GM23248 (cell line): ENCODE measurements around the gene GRIPAP1.

Source experiments
- EZH2 ChIP-seq: fragments of 200-600 bp; sonication (generic); IDR thresholded peaks from 2 replicates; pipeline ENCODE4 v1.6.1; 2018; ENCODE audit warnings: antibody characterized with exemption, mild to moderate bottlenecking; ENCODE audit not compliant: insufficient read depth, poor library complexity, severe bottlenecking
- EZH2phosphoT487 ChIP-seq: fragments of 200-600 bp; sonication (generic); IDR thresholded peaks from 2 replicates; pipeline ENCODE4 v1.6.1; 2018; ENCODE audit warnings: antibody characterized with exemption, moderate library complexity, mild to moderate bottlenecking, low read depth; ENCODE audit not compliant: insufficient read depth

DNA sequence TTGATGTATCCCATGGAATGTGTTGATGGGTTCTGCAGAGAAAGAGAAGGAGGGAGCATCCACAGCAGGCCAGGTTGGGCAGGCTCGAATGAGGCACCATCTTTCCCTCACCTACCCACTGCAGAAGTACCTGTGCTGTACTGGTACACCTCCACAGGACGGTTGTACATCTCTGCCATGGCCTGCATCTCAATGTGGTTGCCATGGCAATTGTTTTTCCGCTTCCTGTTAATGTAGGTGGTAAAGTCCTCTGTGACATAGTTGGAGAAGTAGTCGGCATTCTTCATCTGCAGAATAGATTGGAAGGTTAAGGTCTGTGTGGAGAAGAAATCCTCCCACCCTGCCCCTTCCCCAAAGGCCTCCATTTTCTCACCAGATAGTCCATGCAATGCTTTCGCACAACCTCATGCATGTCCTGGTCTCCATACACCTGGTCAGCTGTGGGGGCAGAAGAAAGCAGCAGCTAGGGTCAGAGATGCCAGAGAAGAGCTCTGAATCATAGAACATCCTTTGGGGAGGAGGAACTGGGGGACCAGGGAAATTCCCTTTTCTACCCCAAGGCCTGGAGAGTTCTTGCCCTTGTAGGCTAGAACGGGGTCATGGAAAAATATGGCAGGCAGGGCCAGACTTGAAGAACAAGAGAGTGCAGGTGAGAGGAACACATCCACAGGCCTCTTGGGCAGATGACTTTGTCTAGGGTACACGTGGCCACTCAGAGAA lies 67.3 kb downstream of the GRIPAP1 start:
- no peak for TF ChIP-seq EZH2phosphoT487
- no peak for TF ChIP-seq EZH2
